ENCODE measurements around the gene ETV6.

Gene ETV6

GRCh38 chr12:11635341-11635740 is 14.1 kb upstream of the ETV6 start:
- H3K4me1 ChIP-seq (ENCODE audit: insufficient read depth, low read length, poor library complexity, severe bottlenecking), result no peaks in the 10 kb centered on the region
- H3K79me2 ChIP-seq (ENCODE audit: insufficient read depth, low read length), result no peaks in the 10 kb centered on the region
- H3K36me3 ChIP-seq (ENCODE audit: insufficient read depth, low read length), result no peaks in the 10 kb centered on the region
- H3K9ac ChIP-seq (ENCODE audit: low read depth, low read length, poor library complexity, severe bottlenecking), result no peak overlapping the region
- no peak overlapping the region for H2AFZ ChIP-seq (ENCODE audit: low read length)
- no peaks in the 10 kb centered on the region for H3K27me3 ChIP-seq (ENCODE audit: insufficient read depth, low read length, poor library complexity, severe bottlenecking)
- no peaks in the 10 kb centered on the region for H3K9me2 ChIP-seq (replicated peaks; ENCODE audit: low read depth, low read length)
- H4K20me1 ChIP-seq (ENCODE audit: insufficient read depth, low read length, poor library complexity, severe bottlenecking), result no peaks in the 10 kb centered on the region
- H3F3A ChIP-seq (ENCODE audit: low read depth), result no peaks in the 10 kb centered on the region
- H3K4me3 ChIP-seq (ENCODE audit: low read length, poor library complexity, severe bottlenecking), result no peak overlapping the region
- no peak overlapping the region for H3K4me2 ChIP-seq (ENCODE audit: low read depth, low read length, poor library complexity, severe bottlenecking)
- no peak for TF ChIP-seq CTCF (conservative IDR thresholded peaks at IDR 0.05; ENCODE audit: low read length)
- TF ChIP-seq EZH2phosphoT487 (IDR thresholded peaks at IDR 0.05; ENCODE audit: borderline replicate concordance), result no peak
- H3K9me3 ChIP-seq (ENCODE audit: insufficient read depth, low read depth, low read length), result no peaks in the 10 kb centered on the region

GRCh38 chr12:11638315-11638916 is 11.1 kb upstream of the ETV6 start:
- TF ChIP-seq EZH2phosphoT487 (IDR thresholded peaks at IDR 0.05; ENCODE audit: borderline replicate concordance) (no peak), CTCF (conservative IDR thresholded peaks at IDR 0.05; ENCODE audit: low read length) (no peak)
- Histone ChIP-seq H3K27me3 (ENCODE audit: insufficient read depth, low read length, poor library complexity, severe bottlenecking) (no peaks in the 10 kb centered on the region), H3F3A (ENCODE audit: low read depth) (no peaks in the 10 kb centered on the region), H3K9me3 (ENCODE audit: insufficient read depth, low read depth, low read length) (no peaks in the 10 kb centered on the region), H4K20me1 (ENCODE audit: insufficient read depth, low read length, poor library complexity, severe bottlenecking) (no peaks in the 10 kb centered on the region), H3K4me1 (ENCODE audit: insufficient read depth, low read length, poor library complexity, severe bottlenecking) (no peaks in the 10 kb centered on the region), H2AFZ (ENCODE audit: low read length) (no peak overlapping the region), H3K79me2 (ENCODE audit: insufficient read depth, low read length) (no peaks in the 10 kb centered on the region), H3K9ac (ENCODE audit: low read depth, low read length, poor library complexity, severe bottlenecking) (no peak overlapping the region), H3K4me2 (ENCODE audit: low read depth, low read length, poor library complexity, severe bottlenecking) (no peak overlapping the region), H3K9me2 (replicated peaks; ENCODE audit: low read depth, low read length) (no peaks in the 10 kb centered on the region), H3K36me3 (ENCODE audit: insufficient read depth, low read length) (no peaks in the 10 kb centered on the region), H3K4me3 (ENCODE audit: low read length, poor library complexity, severe bottlenecking) (no peak overlapping the region)

- Histone ChIP-seq H3K4me3 (ENCODE audit: low read length, poor library complexity, severe bottlenecking) (no peak overlapping the region), H4K20me1 (ENCODE audit: insufficient read depth, low read length, poor library complexity, severe bottlenecking) (no peaks in the 10 kb centered on the region), H3K36me3 (ENCODE audit: insufficient read depth, low read length) (no peaks in the 10 kb centered on the region), H3K9ac (ENCODE audit: low read depth, low read length, poor library complexity, severe bottlenecking) (no peak overlapping the region), H3K4me1 (ENCODE audit: insufficient read depth, low read length, poor library complexity, severe bottlenecking) (no peaks in the 10 kb centered on the region), H3K79me2 (ENCODE audit: insufficient read depth, low read length) (no peaks in the 10 kb centered on the region), H3K9me3 (ENCODE audit: insufficient read depth, low read depth, low read length) (no peaks in the 10 kb centered on the region), H2AFZ (ENCODE audit: low read length) (no peak overlapping the region), H3K4me2 (ENCODE audit: low read depth, low read length, poor library complexity, severe bottlenecking) (no peak overlapping the region), H3F3A (ENCODE audit: low read depth) (no peaks in the 10 kb centered on the region), H3K9me2 (replicated peaks; ENCODE audit: low read depth, low read length) (no peaks in the 10 kb centered on the region), H3K27me3 (ENCODE audit: insufficient read depth, low read length, poor library complexity, severe bottlenecking) (no peaks in the 10 kb centered on the region)
- TF ChIP-seq EZH2phosphoT487 (IDR thresholded peaks at IDR 0.05; ENCODE audit: borderline replicate concordance) (no peak), CTCF (conservative IDR thresholded peaks at IDR 0.05; ENCODE audit: low read length) (no peak)
These were observed 10.0 kb upstream of the ETV6 start for GRCh38 chr12:11639454-11639853.
